ENCODE measurements around the gene HIF3A.

HIF3A gene

GRCh38 chr19:46386996-46387712, 90.3 kb downstream of the HIF3A start:
- no peak for DNase-seq

GRCh38 chr19:46387713-46388130, 90.9 kb downstream of the HIF3A start:
- no peak for DNase-seq

GRCh38 chr19:46388311-46389095, 91.7 kb downstream of the HIF3A start:
- no peak for DNase-seq

GRCh38 chr19:46390121-46390858, 93.4 kb downstream of the HIF3A start:
- DNase-seq = no peak

GRCh38 chr19:46390866-46391265, 94.0 kb downstream of the HIF3A start:
- no peak for DNase-seq

GRCh38 chr19:46391296-46392251, 94.7 kb downstream of the HIF3A start:
- DNase-seq = no peak

GRCh38 chr19:46392252-46392801, 95.5 kb downstream of the HIF3A start:
- no peak for DNase-seq

- DNase-seq = no peak
Measured at GRCh38 chr19:46392837-46393236, 96.0 kb downstream of the HIF3A start.
